ENCODE measurements around the gene GPR33.

- no peak for TF ChIP-seq NR3C1 (CRISPR knock-in tag; conservative IDR thresholded peaks at IDR 0.05; ENCODE audit: low read depth)
- TF ChIP-seq CTCF (IDR thresholded peaks at IDR 0.05): no peak
- TF ChIP-seq NFYB (CRISPR knock-in tag; conservative IDR thresholded peaks at IDR 0.05; ENCODE audit: low read depth): no peak
- TF ChIP-seq TCF7 (CRISPR knock-in tag; IDR thresholded peaks at IDR 0.05; ENCODE audit: low read depth): no peak
- no peak for TF ChIP-seq ATF2 (CRISPR knock-in tag; IDR thresholded peaks at IDR 0.05; ENCODE audit: borderline replicate concordance, low read depth)
- no peak for TF ChIP-seq HMGA2 (CRISPR knock-in tag; IDR thresholded peaks at IDR 0.05)
These were observed 39.2 kb upstream of the GPR33 start for GRCh38 chr14:31527087-31527486.
